WI38 (cell line): ENCODE measurements around the gene TCEAL1.
"Not testable (repeated sequence)": the region's sequence is repeated elsewhere in the genome, so short reads cannot be mapped to it uniquely, and the experiment has no call there.

Source experiments
- H3K4me3 ChIP-seq: 2 replicates; pipeline ENCODE4 v1.5.1; 2011; ENCODE audit warnings: low read depth, mild to moderate bottlenecking, control low read depth, low read length
- TF ChIP-seq, protein P1 (sequence below): IDR thresholded peaks from 2 replicates; pipeline ENCODE4 v1.5.1; 2012; ENCODE audit warnings: low read depth, mild to moderate bottlenecking, control low read depth, low read length

Gene TCEAL1

DNA sequence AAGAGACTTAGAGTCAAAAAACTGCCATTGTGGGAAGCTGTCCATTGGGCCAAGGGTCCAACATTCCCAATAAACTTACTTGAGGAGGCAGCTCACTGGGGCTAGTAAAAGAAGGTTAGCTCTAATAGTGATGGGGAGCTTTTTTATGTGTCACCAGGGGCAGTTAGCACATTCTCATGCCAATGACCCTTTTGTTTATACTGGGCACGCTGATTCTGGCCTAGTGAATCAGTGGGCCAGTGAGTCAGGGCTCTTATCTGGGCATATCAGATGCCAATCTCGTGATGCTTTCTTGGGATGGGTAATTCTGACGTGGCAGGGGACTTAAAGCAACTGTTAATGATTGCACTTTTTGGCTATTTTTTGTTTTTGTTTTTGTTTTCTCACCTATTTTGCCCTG, 27.8 kb downstream of the TCEAL1 start:
- TF ChIP-seq, protein P1, sequence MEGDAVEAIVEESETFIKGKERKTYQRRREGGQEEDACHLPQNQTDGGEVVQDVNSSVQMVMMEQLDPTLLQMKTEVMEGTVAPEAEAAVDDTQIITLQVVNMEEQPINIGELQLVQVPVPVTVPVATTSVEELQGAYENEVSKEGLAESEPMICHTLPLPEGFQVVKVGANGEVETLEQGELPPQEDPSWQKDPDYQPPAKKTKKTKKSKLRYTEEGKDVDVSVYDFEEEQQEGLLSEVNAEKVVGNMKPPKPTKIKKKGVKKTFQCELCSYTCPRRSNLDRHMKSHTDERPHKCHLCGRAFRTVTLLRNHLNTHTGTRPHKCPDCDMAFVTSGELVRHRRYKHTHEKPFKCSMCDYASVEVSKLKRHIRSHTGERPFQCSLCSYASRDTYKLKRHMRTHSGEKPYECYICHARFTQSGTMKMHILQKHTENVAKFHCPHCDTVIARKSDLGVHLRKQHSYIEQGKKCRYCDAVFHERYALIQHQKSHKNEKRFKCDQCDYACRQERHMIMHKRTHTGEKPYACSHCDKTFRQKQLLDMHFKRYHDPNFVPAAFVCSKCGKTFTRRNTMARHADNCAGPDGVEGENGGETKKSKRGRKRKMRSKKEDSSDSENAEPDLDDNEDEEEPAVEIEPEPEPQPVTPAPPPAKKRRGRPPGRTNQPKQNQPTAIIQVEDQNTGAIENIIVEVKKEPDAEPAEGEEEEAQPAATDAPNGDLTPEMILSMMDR, result no peak
- no peak overlapping the region for H3K4me3 ChIP-seq

- not testable (repeated sequence) for H3K4me3 ChIP-seq
Measured at GRCh38 chrX:103657066-103657465, 28.3 kb downstream of the TCEAL1 start.

DNA sequence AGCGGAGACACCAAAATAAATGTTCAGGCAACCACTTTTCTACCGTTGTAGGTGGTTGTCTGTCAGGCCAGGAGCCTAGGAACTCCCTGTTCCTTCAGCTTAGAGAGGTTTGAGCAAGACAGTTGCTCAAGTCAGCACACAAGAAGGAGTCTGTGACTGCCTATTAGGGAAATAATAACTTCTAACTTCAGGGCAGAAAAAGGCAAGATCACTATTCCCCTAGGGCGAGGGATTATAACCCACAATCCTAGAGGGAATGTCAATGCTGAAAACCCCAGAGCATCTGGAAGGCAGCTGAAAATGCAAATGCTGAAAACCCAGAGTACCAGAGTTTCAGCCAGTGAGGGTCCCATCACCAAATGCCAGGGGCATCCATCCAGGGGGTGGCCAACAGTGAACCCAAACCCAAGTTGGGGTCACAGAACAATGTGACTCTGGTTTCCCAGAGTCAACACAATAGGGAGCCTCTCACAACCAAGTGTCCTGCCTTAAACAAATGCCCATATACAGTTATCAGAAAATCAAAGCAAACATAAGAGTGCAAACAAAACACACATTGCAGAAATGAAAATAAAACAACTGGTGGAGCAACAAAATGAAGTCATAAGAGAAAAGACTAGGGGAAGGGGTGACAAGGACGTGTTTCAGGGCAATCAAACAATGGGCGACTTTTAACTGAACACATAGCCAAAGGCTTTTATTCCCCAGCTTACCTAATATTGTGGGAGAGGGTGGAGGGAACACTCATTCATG, 30.1 kb downstream of the TCEAL1 start:
- TF ChIP-seq, protein P1, result no peak
- H3K4me3 ChIP-seq, result no peak overlapping the region

- H3K4me3 ChIP-seq, result not testable (repeated sequence)
Measured at GRCh38 chrX:103659460-103659859, 30.7 kb downstream of the TCEAL1 start.

GRCh38 chrX:103663981-103664762, 35.4 kb downstream of the TCEAL1 start:
- no peak overlapping the region for H3K4me3 ChIP-seq
- TF ChIP-seq, protein P1, result no peak

DNA sequence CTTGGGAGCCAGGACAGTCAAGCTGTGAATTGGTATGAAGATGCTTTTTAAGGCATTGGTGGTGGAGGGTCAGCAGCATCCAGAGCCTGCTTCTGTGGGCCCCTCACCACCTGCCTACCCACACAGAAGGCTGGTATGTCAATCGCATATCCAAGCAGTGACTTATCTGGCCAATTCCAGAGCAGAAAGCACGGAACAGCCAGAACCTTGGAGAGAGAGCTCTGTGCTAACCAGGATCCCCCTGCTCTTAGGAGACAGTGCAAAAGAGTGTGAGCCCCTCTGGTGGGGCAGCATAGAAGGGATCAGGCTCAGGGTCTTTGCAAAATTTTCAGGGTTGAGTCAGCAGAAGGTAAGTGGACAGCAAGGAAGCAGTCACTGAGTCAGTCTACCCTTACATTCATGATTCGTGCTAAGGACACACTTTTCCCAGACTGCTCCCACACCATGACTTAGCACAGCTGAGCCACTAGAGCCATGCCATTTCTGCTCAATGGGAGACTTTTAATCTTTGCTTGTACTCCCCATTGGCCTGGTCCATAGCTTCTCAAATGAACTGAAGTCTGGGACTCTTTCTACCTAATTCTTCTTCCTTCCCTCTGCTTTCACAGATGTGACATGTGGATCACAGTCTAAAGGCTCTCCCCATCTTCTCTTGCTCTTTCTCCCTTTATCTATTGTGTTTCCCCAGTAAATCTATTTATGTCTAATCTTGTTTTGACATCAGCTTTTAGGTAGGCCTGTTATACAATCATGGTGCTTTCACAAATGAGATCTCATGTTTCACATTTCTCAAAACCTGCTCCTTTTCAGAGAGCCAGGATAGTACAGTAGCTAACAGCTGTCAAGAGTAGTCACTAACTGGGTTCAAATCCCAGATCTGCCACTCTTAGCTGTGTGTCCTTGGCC, 37.7 kb downstream of the TCEAL1 start:
- TF ChIP-seq, protein P1, result no peak
- H3K4me3 ChIP-seq, result no peak overlapping the region

DNA sequence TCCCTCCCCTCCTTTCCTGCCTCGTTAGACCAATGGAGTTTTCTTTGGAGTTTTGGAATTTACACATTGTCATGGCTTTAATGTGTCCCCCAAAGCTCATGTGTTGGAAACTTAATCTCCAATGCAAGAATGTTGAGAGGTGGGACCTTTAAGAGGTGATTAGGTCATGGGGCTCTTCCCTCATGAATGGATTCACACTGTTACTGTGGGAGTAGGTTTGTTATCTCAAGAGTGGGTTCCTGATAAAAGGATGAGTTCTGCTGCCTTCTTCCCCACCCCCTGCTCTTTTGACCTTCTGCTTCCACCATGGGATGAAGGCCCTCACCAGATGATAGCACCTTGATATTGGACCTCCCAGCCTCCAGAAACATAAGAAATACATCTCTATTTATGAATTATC, 41.0 kb downstream of the TCEAL1 start:
- TF ChIP-seq, protein P1, result no peak
- no peak overlapping the region for H3K4me3 ChIP-seq
